B cell (primary cell): ENCODE data around the gene BTD.

ENCODE experiments used
- CTCF ChIP-seq: fragments of 200-600 bp; IDR thresholded peaks from one replicate; pipeline ENCODE4 v1.8.0; 2022; ENCODE audit warnings: antibody characterized with exemption, mild to moderate bottlenecking
- EZH2 ChIP-seq: IDR thresholded peaks from 2 replicates; pipeline ENCODE4 v1.6.1; 2012; ENCODE audit warnings: borderline replicate concordance, low read depth, mild to moderate bottlenecking, moderate library complexity, low read length; ENCODE audit not compliant: insufficient read depth, poor library complexity, severe bottlenecking

- TF ChIP-seq CTCF (no peak), EZH2 (no peak)
These were observed 74.7 kb downstream of the BTD start for GRCh38 chr3:15676259-15676658.
